ENCODE data around the gene CCDC181. TPM values are rescaled to one million over a fixed set of nuclear protein-coding genes. Genes with fewer than 3 reads are reported as not detected.

Gene CCDC181
- total RNA-seq, 1 experiment from 2014 or later = 0.39 TPM

DNA sequence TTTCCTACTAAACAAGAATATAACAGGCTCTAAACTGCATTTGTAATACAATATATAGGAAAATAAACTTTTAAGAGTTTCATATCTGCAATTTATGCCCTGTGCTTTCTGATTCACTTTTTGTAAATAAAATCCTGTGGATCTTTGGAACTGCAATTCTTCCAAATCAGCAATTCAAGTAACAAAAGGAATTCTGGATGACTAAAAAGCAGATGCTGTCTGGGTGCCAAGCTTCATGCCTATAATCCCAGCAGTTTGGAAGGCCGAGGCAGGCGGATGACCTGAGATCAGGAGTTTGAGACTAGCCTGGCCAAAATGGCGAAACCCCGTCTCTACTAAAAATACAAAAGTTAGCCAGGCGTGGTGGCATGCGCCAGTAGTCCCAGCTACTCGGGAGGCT, 66.0 kb downstream of the CCDC181 start:
- peaks cover 9% of the 10 kb centered on the region; the same call in 1 of the 2 replicates for H3K4me1 ChIP-seq (ENCODE audit: control insufficient read depth, insufficient read depth, low read length)
- ChIA-PET CTCF (interaction anchor here (0.7 kb wide), 1 partner anchor 12 kb away, joined by 3 read pairs; no protein-coding TSS in a partner anchor), POLR2A (no interaction called here)
- no peak for DNase-seq (ENCODE audit: low read depth, low spot score)
- H3K4me3 ChIP-seq (ENCODE audit: low read depth in 2 of 2, low read length in 2 of 2) = no peak overlapping the region
- no peaks in the 10 kb centered on the region; the same call in 1 of the 2 replicates for H3K36me3 ChIP-seq (ENCODE audit: control insufficient read depth, insufficient read depth, low read length)
- BruUV-seq (replicated peaks) = no TSS peak
- TF ChIP-seq TCF7L2 (IDR thresholded peaks at IDR 0.05; ENCODE audit: low read depth, low read length) (no peak), POLR2AphosphoS5 (IDR thresholded peaks at IDR 0.05; ENCODE audit: low read depth, low read length) (no peak), SIN3A (IDR thresholded peaks at IDR 0.05; ENCODE audit: borderline replicate concordance, insufficient read depth, low read depth, low read length) (no peak)
- TF ChIP-seq, protein P1, sequence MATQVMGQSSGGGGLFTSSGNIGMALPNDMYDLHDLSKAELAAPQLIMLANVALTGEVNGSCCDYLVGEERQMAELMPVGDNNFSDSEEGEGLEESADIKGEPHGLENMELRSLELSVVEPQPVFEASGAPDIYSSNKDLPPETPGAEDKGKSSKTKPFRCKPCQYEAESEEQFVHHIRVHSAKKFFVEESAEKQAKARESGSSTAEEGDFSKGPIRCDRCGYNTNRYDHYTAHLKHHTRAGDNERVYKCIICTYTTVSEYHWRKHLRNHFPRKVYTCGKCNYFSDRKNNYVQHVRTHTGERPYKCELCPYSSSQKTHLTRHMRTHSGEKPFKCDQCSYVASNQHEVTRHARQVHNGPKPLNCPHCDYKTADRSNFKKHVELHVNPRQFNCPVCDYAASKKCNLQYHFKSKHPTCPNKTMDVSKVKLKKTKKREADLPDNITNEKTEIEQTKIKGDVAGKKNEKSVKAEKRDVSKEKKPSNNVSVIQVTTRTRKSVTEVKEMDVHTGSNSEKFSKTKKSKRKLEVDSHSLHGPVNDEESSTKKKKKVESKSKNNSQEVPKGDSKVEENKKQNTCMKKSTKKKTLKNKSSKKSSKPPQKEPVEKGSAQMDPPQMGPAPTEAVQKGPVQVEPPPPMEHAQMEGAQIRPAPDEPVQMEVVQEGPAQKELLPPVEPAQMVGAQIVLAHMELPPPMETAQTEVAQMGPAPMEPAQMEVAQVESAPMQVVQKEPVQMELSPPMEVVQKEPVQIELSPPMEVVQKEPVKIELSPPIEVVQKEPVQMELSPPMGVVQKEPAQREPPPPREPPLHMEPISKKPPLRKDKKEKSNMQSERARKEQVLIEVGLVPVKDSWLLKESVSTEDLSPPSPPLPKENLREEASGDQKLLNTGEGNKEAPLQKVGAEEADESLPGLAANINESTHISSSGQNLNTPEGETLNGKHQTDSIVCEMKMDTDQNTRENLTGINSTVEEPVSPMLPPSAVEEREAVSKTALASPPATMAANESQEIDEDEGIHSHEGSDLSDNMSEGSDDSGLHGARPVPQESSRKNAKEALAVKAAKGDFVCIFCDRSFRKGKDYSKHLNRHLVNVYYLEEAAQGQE (IDR thresholded peaks at IDR 0.05; ENCODE audit: insufficient read depth in 1 of 2, low read depth in 2 of 2, low read length in 1 of 2) = no peak
- TF ChIP-seq, protein P2, sequence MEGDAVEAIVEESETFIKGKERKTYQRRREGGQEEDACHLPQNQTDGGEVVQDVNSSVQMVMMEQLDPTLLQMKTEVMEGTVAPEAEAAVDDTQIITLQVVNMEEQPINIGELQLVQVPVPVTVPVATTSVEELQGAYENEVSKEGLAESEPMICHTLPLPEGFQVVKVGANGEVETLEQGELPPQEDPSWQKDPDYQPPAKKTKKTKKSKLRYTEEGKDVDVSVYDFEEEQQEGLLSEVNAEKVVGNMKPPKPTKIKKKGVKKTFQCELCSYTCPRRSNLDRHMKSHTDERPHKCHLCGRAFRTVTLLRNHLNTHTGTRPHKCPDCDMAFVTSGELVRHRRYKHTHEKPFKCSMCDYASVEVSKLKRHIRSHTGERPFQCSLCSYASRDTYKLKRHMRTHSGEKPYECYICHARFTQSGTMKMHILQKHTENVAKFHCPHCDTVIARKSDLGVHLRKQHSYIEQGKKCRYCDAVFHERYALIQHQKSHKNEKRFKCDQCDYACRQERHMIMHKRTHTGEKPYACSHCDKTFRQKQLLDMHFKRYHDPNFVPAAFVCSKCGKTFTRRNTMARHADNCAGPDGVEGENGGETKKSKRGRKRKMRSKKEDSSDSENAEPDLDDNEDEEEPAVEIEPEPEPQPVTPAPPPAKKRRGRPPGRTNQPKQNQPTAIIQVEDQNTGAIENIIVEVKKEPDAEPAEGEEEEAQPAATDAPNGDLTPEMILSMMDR (IDR thresholded peaks at IDR 0.05) = no peak
- H3K27me3 ChIP-seq (ENCODE audit: control insufficient read depth, insufficient read depth, low read length) = no peaks in the 10 kb centered on the region
- no peaks in the 10 kb centered on the region for H3K9me3 ChIP-seq (ENCODE audit: control insufficient read depth, insufficient read depth, low read depth, low read length)
- intact Hi-C loops (cut with micrococcal nuclease; ENCODE audit: unreplicated experiment) = no loop called here
- in situ Hi-C loops (cut with HindIII; ENCODE audit: low pct_unique_long_range_greater_than_20kb, low sequenced_read_pairs) = no loop called here
- H3K27ac ChIP-seq (ENCODE audit: low read length) = no peak overlapping the region
- ATAC-seq = no peak

DNA sequence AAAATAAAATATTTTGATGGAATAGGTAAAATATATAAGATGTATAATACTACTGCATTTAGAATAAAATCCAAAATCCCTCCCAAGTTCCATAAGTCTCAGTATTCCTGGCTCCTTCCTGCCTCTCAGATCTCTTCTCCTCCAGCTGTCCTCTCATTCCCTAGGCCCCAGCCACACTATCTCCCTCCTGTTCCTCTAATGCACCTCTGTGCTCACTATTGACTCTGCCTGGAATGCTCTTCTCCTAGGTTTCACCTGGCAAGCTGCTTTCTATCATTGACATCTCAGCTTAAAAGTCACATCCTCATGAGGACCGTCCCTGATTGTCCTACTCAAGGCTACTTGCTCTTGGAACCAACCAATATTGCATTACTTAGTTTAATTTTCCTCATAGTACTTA, 66.9 kb downstream of the CCDC181 start:
- in situ Hi-C loops (cut with HindIII; ENCODE audit: low pct_unique_long_range_greater_than_20kb, low sequenced_read_pairs) = no loop called here
- intact Hi-C loops (cut with micrococcal nuclease; ENCODE audit: unreplicated experiment) = no loop called here
- POLR2A ChIA-PET = no interaction called here
- TF ChIP-seq, protein P1 (IDR thresholded peaks at IDR 0.05; ENCODE audit: insufficient read depth in 1 of 2, low read depth in 2 of 2, low read length in 1 of 2) = no peak
- TF ChIP-seq SIN3A (IDR thresholded peaks at IDR 0.05; ENCODE audit: borderline replicate concordance, insufficient read depth, low read depth, low read length) = no peak
- TF ChIP-seq, protein P2 (IDR thresholded peaks at IDR 0.05) = no peak
- TF ChIP-seq TCF7L2 (IDR thresholded peaks at IDR 0.05; ENCODE audit: low read depth, low read length) = no peak
- no peak for TF ChIP-seq POLR2AphosphoS5 (IDR thresholded peaks at IDR 0.05; ENCODE audit: low read depth, low read length)
- Histone ChIP-seq H3K27me3 (ENCODE audit: control insufficient read depth, insufficient read depth, low read length) (no peaks in the 10 kb centered on the region), H3K36me3 (ENCODE audit: control insufficient read depth, insufficient read depth, low read length) (no peaks in the 10 kb centered on the region; the same call in 1 of the 2 replicates), H3K27ac (ENCODE audit: low read length) (no peak overlapping the region), H3K4me3 (ENCODE audit: low read depth in 2 of 2, low read length in 2 of 2) (no peak overlapping the region), H3K4me1 (ENCODE audit: control insufficient read depth, insufficient read depth, low read length) (peaks cover 12% of the 10 kb centered on the region), H3K9me3 (ENCODE audit: control insufficient read depth, insufficient read depth, low read depth, low read length) (no peaks in the 10 kb centered on the region)
- CTCF ChIA-PET = interaction anchor here (0.6 kb wide), 1 partner anchor 76 kb away, joined by 3 read pairs; no protein-coding TSS in a partner anchor
- BruUV-seq (replicated peaks) = no TSS peak
- DNase-seq (ENCODE audit: low read depth, low spot score) = no peak
- no peak for ATAC-seq

All from Panc1 (cell line).